Measurements from ENCODE around the gene COL5A1.

Gene COL5A1

DNA sequence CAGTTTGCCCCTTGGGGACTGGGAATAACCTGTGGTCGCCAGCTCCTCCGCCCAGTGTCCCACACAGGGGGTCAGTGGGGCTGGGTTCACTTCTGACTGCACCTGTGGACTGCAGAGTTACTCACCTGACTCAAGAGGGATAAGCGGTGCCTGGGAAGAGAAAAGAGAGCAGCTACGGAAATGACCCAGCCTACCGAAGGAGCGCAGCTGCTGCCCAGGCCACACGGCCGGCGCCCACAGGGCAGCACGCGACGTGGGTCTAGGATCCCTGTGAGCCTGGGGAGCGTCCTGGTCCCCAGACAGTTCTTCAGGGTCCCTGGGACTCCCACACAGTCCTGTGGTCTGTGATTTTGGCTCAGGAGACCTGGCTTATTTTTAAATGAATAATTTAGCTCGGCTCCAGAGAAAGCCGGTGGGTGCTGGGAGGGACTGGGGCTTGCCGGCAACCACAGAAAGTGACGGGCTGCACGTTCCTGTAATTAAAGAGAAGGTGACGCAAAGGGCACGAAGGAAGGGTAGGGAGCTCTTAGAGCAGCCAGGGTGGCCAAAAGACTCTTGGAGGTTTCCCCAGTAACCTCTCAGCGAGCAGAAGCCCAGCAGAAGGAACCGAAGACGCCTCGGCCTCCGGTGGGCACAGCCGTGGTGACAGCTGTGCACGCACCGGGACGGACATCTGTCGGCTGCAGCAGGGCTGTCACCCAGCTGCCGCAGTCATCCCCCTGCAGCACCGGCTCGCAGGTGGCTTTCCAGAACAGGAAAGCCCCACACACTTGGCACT is 141.5 kb downstream of the COL5A1 start:
- no peak for DNase-seq (ENCODE audit: low read depth in 1 of 2, low spot score in 1 of 2)

DNA sequence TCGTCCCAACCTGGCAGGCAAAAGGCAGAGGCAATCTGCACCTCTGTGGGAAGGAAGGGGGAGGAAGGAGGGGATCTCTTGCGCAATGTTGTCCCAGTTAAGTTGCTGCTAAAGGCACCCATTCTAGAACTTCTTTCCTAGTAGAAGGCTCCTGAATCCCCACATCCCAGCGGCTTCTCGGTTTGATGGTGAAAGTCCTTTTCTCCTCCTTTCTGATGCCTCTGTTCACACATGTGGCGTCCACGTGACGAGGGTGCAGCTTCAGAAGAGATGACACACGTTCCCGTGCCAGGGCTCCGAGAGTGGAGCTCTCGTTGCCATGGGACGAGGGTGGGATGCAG is 142.1 kb downstream of the COL5A1 start:
- DNase-seq (ENCODE audit: low read depth in 1 of 2, low spot score in 1 of 2) = no peak

DNA sequence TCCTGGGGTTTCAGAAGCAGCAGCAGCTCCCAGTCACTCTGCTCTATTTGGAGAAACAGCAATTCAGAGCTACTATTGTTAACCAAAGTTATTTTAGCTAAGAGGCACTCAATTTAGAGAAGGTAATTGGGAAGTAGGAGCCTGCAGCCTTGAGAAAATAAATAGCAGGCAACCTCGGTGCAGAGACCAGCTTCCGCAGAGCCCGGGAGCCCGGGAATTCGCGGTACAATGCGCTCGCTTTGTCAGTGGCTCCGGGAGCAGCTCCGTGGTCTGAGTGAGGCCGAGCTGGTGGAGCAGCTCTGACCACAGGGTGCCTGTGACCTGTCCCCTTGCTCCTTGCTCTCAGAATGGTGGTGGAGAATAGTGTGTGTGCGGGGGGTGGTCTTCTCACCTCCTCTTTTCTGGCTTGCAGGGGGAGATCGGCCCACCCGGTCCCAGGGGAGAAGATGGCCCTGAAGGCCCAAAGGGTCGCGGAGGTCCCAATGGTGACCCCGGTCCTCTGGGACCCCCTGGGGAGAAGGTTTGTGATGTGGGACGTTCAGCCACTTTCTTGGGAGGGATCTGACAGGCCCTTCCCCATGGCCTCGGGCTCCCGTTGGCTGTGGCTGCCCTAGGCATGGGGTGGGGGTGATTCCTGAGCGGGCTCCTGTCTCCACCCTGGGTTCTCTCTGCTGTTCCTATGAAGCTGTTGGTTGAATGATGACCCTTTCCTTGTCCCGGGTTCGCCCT is 143.1 kb downstream of the COL5A1 start:
- DNase-seq (ENCODE audit: low read depth in 1 of 2, low spot score in 1 of 2) = no peak

DNA sequence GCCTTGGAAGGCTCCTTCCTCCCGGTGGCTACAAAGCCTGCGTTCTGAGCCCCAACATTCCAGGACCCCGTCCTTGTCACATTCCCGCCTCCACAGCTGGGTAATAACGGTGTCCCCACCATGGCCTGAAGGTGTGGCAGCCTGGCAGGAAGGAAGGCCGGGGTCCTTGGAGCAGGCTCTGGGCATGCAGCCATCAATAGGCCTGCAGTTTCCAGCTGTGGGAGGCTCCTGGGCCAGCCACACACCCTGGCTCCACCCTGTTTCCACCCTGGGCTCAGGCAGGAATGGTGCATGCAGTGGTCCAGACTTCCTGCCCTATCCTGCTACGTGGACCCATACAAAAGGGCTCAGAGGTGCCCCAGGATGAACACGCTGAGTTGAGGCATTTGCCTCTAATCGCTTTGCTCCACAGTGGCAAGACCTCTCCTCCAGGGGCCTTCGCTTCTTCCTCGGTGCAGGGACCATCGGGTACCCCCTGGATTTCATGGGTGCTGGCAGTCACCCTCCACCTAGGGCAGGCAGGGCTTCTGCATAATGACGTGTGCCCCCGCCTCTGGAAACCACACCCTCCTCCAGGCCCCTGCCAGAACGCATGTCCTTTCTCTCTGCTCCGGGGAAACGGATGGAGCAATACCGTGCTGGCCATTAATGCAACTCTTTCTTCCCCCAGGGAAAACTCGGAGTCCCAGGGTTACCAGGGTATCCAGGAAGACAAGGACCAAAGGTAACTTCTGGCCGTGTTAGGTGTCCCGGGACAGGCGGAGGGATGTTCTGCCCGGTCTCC is 143.9 kb downstream of the COL5A1 start:
- no peak for DNase-seq (ENCODE audit: low read depth in 1 of 2, low spot score in 1 of 2)

DNA sequence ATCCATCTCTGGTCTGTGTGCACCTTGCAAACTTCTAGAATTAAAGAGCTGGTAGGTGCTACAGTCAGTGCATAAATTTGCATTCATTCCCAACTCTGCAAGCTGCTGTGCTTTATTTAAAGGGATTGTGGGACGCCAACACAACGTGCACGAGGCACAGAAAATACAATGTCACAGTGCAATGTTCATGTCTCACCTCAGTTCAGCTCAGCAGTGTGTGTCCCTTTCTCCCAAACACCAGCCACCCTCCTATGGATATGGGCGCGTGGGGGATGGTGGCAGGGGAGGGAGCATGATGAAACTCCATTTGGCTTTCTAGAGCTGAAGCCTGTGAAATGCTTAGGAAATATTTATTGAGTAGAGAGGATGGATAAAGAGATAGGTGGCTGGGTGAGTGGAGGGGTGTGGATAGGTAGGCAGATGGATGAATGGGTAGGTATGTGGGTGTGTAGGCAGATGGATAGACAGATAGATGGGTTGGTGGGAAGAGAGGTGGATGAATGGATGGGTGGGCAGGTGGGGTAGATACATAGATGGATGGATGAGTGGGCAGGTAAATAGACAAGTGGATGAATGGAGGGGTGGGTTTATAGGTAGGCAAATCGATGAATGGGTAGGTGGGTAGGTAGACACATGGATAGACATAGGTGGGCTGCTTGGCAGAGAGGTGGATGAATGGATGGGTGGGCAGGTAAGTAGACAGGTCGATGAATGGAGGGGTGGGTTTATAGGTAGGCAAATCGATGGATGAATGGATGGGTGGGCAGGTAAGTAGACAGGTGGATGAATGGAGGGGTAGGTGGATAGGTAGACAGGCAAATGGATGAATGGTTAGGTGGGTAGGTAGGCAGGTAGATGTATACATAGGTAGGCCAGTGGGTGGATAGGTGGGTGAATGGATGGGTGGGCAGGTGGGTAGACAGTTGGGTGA is 146.3 kb downstream of the COL5A1 start:
- DNase-seq (ENCODE audit: low read depth in 1 of 2, low spot score in 1 of 2) = no peak

- no peak for DNase-seq (ENCODE audit: low read depth in 1 of 2, low spot score in 1 of 2)
Measured at GRCh38 chr9:134789168-134789567, 147.6 kb downstream of the COL5A1 start.

DNA sequence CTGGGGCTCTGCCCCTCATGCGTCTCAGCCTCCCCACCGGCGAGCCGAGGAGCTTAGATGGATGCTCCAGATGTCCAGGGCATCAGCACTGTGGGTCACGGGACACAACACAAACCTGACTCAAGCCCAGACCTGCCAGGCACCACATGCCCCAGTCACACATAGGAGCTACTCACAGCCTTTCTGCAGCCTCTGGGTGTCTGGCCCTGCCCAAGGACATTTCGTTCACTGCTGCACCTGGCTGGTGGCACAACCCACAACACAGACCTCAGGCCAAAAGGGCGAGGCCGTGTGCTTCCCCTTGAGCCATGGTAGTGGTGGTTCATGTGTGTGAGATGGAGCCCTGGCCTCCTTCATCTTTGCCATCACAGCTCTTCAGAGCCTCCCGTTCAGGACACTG is 149.4 kb downstream of the COL5A1 start:
- DNase-seq (ENCODE audit: low read depth in 1 of 2, low spot score in 1 of 2) = no peak

DNA sequence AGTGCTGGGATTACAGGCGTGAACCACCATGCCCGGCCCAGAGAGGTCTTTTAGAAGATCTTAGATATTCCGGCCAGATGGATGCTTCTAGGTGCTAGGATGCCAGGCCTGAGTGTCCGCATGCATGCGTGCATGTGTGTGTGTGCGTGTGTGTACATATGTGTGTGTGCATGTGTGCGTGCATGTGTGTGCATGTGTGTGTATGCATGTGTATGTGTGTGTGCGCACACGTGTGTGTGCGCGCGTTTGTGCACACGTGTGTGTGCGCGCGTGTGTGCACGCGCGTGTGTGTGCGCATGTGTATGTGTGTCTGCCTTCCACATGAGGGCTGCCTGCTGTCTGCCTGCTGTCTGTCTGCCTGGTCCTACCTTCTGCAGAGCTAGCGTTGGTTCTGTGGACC is 151.0 kb downstream of the COL5A1 start:
- DNase-seq (ENCODE audit: low read depth in 1 of 2, low spot score in 1 of 2) = no peak

GRCh38 chr9:134793288-134794188 is 151.9 kb downstream of the COL5A1 start:
- no peak for DNase-seq (ENCODE audit: low read depth in 1 of 2, low spot score in 1 of 2)

DNA sequence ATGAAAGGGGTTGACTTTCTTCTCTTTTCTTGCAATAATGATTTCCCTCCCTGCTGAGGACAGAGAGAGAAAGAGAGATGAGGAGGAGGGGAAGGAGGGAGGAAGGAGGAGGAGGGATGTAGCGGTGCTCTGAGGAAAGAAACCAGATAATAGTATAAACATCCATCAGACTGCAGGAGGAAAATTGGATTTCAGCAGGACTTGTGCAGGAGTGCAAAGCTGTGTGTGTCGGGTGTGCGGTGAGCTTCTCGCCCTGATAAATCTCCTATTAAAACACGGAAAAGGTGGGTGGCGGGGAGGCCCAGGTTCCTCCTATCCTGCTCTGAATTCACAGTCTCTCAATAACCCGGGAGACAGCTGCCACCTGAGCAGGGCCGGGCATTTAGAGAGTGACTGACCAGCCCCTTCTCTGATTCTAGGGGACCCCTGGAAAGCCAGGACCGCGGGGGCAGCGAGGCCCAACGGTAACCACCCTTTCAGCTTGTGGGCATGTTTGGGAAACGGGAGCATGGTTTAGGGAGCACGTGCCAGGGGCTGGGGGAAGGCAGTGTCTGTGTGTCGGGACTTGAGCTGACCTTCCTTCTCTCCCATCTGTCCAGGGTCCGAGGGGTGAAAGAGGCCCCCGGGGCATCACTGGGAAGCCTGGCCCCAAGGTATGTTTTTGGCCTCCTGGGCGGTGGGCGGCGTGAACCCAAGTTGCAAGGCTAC is 153.2 kb downstream of the COL5A1 start:
- no peak for DNase-seq (ENCODE audit: low read depth in 1 of 2, low spot score in 1 of 2)

GRCh38 chr9:134795446-134795845 is 153.8 kb downstream of the COL5A1 start:
- DNase-seq (ENCODE audit: low read depth in 1 of 2, low spot score in 1 of 2) = no peak

GRCh38 chr9:134796882-134797281 is 155.3 kb downstream of the COL5A1 start:
- DNase-seq (ENCODE audit: low read depth in 1 of 2, low spot score in 1 of 2) = no peak

DNA sequence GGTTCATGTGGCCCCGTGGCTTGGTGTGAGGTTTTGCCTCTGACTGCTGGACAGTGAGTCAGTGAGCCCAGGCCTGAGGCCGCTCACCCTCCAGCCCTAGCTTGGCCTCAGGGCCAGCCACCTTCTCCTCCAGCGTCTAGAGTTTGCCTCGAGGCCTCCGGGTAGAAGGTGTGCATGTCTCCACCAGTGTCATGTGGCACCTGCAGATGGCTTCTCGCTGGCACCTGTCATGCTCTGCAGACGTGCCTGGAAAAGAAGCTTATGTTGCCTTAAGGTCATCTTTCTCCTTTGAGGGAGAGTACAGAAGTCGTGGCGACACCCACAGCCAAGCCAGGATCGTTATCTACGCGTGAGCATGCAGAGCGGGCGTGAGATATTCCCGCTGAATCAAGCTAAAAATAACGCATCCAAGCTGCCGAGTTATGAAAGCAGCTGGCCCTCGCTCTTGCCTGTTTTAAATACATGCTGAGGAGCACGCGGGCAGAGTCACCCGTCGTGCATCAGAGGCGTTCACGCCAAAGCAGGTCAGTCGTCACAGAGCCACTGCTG is 159.3 kb downstream of the COL5A1 start:
- no peak for DNase-seq (ENCODE audit: low read depth in 1 of 2, low spot score in 1 of 2)

GRCh38 chr9:134802216-134802795 is 160.7 kb downstream of the COL5A1 start:
- DNase-seq (ENCODE audit: low read depth in 1 of 2, low spot score in 1 of 2) = no peak

DNA sequence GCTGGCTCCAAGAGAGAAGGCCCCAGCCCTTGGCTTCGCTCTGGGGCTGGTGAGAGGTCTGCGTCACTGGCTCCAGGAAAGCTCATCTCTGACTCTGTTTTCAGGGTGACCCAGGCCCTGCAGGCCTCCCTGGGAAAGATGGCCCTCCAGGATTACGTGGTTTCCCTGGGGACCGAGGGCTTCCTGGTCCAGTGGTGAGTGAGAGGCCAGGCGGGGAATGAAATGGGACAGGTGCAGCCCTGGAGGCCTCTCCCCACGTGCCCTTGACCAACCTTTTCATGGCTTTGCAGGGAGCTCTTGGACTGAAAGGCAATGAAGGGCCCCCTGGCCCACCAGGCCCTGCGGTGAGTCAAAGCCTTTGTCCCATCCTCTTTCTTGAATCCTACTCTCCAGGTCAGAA is 163.3 kb downstream of the COL5A1 start:
- DNase-seq (ENCODE audit: low read depth in 1 of 2, low spot score in 1 of 2) = no peak

- DNase-seq (ENCODE audit: low read depth in 1 of 2, low spot score in 1 of 2) = no peak
Measured at GRCh38 chr9:134807716-134808446, 166.3 kb downstream of the COL5A1 start.

- DNase-seq (ENCODE audit: low read depth in 1 of 2, low spot score in 1 of 2) = no peak
Measured at GRCh38 chr9:134808447-134808792, 166.8 kb downstream of the COL5A1 start.

- DNase-seq (ENCODE audit: low read depth in 1 of 2, low spot score in 1 of 2) = no peak
Measured at GRCh38 chr9:134809292-134809691, 167.7 kb downstream of the COL5A1 start.

Measured in activated T-helper 1 cell treated with anti-CD3 and anti-CD28 coated beads, Interleukin-2, amount 50 U/mL, for 16 hours (primary cell).